Ishikawa (cell line): ENCODE data around the gene STMN3.

Source experiments
- CEBPB ChIP-seq: IDR thresholded peaks from 2 replicates; pipeline ENCODE4 v1.6.1; 2012
- CREB1 ChIP-seq: IDR thresholded peaks from 2 replicates; pipeline ENCODE4 v1.6.1; 2012; ENCODE audit warnings: low read depth
- EGR1 ChIP-seq: IDR thresholded peaks from 2 replicates; pipeline ENCODE4 v1.6.1; 2012
- EP300 ChIP-seq: IDR thresholded peaks from 2 replicates; pipeline ENCODE4 v1.6.1; 2012; ENCODE audit warnings: borderline replicate concordance
- FOXM1 ChIP-seq: IDR thresholded peaks from 2 replicates; pipeline ENCODE4 v1.6.1; 2012; ENCODE audit warnings: low read depth, borderline replicate concordance
- NFIC ChIP-seq: IDR thresholded peaks from 2 replicates; pipeline ENCODE4 v1.6.1; 2012
- RAD21 ChIP-seq: IDR thresholded peaks from 2 replicates; pipeline ENCODE4 v1.6.1; 2012; ENCODE audit warnings: low read depth
- REST ChIP-seq: IDR thresholded peaks from 2 replicates; pipeline ENCODE4 v1.6.1; 2012; ENCODE audit warnings: low read depth, mild to moderate bottlenecking
- TAF1 ChIP-seq: IDR thresholded peaks from 2 replicates; pipeline ENCODE4 v1.6.1; 2012; ENCODE audit warnings: low read depth, mild to moderate bottlenecking
- TCF12 ChIP-seq: IDR thresholded peaks from 2 replicates; pipeline ENCODE4 v1.6.1; 2012; ENCODE audit warnings: low read depth
- TEAD4 ChIP-seq: IDR thresholded peaks from 2 replicates; pipeline ENCODE4 v1.6.1; 2012
- YY1 ChIP-seq: IDR thresholded peaks from 2 replicates; pipeline ENCODE4 v1.6.1; 2012; ENCODE audit warnings: low read depth
- ZBTB7A ChIP-seq: IDR thresholded peaks from 2 replicates; pipeline ENCODE4 v1.6.1; 2012; ENCODE audit warnings: low read depth
- TF ChIP-seq, protein P1 (sequence below): IDR thresholded peaks from 2 replicates; pipeline ENCODE4 v1.6.1; 2012
- TF ChIP-seq, protein P2 (sequence below): IDR thresholded peaks from 2 replicates; pipeline ENCODE4 v1.6.1; 2012

Gene STMN3

DNA sequence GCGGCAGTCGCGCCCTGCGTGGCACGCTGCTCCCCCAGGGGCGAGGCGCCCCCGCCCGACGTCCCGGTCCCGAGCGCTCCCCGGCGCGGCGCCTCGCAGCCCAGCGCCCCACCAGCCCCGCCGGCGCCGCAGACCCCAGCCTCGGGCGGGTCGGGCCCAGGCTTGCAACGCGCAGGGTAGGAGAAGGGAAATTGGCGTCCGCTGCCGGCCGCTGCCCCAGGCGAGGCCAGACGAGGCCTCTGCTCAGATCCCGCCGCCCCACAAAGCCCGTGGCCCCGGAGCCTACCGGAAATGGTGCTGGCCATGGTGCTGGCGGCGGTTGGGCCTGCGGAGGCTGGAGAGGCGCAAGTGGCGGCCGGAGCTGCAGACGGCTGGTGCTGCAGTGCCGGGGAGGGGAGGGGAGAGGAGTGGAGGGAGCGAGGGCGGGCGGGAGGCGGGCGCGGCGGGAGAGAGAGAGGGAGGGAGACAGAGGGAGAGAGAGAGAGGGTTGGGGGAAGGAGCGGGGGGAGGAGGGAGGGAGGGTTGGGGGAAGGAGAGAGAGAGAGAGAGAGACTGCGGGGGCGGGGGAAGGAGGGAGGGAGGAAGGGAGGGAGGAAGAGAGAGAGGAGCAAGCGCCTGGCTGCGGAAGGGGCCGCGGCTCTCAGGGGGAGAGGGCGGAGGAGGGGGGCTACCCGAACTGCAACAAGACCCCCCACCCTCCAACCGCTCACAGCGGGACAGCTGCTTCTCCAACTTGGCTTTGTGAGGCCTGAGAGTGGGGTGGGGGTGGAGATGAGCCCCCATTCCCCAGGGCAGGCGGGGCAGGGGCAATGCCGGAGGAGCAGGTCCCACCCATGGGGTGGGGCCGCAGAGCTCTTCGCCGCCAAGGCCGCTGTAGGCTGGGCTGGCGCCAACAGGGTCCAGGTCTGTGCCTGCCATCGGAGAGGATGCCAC, at the start of gene STMN3:
Gene STMN3 (minus strand): TSS at position 384 of the 933 bp plus-strand sequence. CDS start 79 bp downstream, at position 305.
- no peak for TF ChIP-seq CEBPB
- peak; percentile 67; the same call in 1 of the 2 replicates for TF ChIP-seq EGR1
- TF ChIP-seq, protein P1, sequence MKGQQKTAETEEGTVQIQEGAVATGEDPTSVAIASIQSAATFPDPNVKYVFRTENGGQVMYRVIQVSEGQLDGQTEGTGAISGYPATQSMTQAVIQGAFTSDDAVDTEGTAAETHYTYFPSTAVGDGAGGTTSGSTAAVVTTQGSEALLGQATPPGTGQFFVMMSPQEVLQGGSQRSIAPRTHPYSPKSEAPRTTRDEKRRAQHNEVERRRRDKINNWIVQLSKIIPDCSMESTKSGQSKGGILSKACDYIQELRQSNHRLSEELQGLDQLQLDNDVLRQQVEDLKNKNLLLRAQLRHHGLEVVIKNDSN, result no peak
- TF ChIP-seq CREB1, result no peak
- no peak for TF ChIP-seq NFIC
- 0 out of 2 replicates have a peak, but pooled peaks have one; percentile 38 for TF ChIP-seq YY1
- TF ChIP-seq REST, result peak; percentile 97
- TF ChIP-seq TCF12, result no peak
- TF ChIP-seq, protein P2, sequence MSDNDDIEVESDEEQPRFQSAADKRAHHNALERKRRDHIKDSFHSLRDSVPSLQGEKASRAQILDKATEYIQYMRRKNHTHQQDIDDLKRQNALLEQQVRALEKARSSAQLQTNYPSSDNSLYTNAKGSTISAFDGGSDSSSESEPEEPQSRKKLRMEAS, result peak; percentile 88
- TF ChIP-seq RAD21, result peak; percentile 8; the same call in 1 of the 2 replicates
- TF ChIP-seq ZBTB7A, result peak; percentile 48; the same call in 1 of the 2 replicates
- TF ChIP-seq TEAD4, result no peak
- no peak for TF ChIP-seq TAF1
- TF ChIP-seq EP300, result peak; percentile 20; the same call in 1 of the 2 replicates

DNA sequence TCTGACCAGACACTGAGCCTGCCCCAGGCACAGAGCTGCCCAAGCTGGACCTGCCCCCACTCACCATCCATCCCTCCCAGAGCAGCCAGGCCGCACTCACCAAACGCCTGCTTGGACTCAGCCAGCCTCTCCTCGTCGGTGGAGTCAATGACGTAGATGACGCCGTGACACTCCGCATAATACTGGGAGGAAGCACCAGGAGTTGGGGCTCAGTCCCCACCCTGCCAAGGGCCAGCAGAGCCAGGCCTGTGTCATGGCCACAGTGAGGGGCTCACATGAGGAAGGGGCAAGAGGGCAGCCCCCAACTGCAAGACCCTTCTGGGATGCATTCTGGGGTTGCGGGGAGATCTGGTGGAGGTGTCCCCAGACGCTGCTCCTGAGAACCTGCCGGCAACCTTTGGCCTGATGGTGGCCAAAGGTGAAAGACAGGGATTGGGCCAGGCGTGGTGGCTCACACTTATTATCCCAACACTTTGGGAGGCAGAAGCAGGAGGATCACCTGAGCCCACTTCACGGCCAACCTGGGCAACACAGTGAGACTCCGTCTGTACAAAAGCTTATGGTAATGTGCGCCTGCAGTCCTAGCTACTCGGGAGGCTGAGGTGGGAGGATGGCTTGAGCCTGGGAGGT, 48.9 kb upstream of the STMN3 start:
- TF ChIP-seq, protein P2, result no peak
- TF ChIP-seq, protein P1, result no peak
- TF ChIP-seq YY1 (no peak), EP300 (no peak), REST (no peak), EGR1 (no peak), CEBPB (no peak)

DNA sequence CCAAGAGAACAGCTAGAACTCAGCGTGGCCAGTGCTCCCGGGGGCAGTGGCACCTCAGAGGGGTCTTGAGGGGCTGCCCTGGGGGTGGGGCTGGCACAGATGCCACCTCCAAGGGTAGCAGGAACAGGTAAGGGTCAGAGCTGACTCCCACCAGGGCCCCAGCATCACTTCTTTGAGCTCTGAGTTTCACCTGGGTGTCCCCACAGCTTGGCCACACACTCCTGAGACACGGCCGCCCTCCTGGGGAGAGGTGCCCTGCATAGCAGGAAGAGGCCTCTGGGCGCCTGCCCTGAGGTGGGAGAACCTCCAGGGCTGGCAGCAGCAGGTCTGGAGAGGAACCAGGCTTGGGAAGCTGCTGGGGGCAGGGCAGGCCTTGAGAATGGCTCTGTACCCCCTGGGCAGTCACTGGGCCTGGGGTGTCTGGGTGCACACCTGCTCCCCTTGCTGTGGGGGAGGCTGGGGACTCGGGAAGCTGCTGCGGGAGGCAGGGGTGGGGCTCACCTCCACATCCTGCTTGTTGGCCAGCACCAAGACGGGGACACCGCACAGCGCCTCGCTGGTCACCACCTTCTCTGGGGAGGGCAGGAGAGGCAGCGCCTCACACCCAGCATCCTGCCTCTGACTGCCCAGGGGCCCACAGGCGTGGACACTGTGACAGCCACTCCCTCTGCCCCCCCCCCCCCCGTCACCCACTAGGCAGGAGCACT, 48.3 kb upstream of the STMN3 start:
- TF ChIP-seq YY1, result no peak
- TF ChIP-seq ZBTB7A, result no peak
- no peak for TF ChIP-seq EP300
- TF ChIP-seq, protein P2, result no peak
- no peak for TF ChIP-seq CREB1
- no peak for TF ChIP-seq EGR1
- no peak for TF ChIP-seq FOXM1
- TF ChIP-seq, protein P1, result no peak

DNA sequence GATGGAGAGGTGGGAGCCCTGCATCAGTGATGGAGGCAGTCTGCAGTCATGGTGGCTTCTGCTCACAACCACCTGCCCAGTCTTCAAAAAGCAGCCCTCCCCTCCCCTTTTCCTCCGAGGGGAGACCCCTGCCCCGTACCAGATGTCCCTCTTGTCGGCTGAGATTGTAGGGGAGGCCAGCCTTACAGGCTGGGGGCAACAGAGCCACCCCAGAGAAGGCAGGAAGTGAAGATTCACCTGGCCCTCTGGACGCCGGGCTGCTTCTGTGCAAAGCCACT, 47.8 kb upstream of the STMN3 start:
- TF ChIP-seq TEAD4 (no peak), TAF1 (no peak), EGR1 (no peak), YY1 (no peak), REST (no peak), EP300 (no peak), ZBTB7A (no peak), NFIC (no peak), CEBPB (no peak), RAD21 (no peak)
- TF ChIP-seq, protein P1, result no peak
- TF ChIP-seq, protein P2, result no peak
